Osteocyte (in vitro differentiated cells): Measurements from ENCODE around the gene SLC25A11. TPM values are rescaled to one million over a fixed set of nuclear protein-coding genes. Genes with fewer than 3 reads are reported as not detected.

ENCODE experiments used
- DNase-seq: peaks from one replicate; pipeline ENCODE4 v3.0.0; 2021; ENCODE audit warnings: mixed read lengths; ENCODE audit not compliant: unreplicated experiment; ENCODE audit errors: extremely low spot score
- H3K27ac Mint-ChIP-seq: one replicate; pipeline ENCODE4 v1.8.0; 2021; ENCODE audit warnings: mild to moderate bottlenecking, mixed read lengths; ENCODE audit not compliant: unreplicated experiment
- H3K27me3 Mint-ChIP-seq: one replicate; pipeline ENCODE4 v1.8.0; 2021; ENCODE audit warnings: mixed read lengths; ENCODE audit not compliant: unreplicated experiment
- H3K36me3 Mint-ChIP-seq: one replicate; pipeline ENCODE4 v1.8.0; 2021; ENCODE audit warnings: mixed read lengths; ENCODE audit not compliant: unreplicated experiment
- H3K4me1 Mint-ChIP-seq: one replicate; pipeline ENCODE4 v1.8.0; 2021; ENCODE audit warnings: mixed read lengths; ENCODE audit not compliant: unreplicated experiment
- H3K4me3 Mint-ChIP-seq: one replicate; pipeline ENCODE4 v1.8.0; 2021; ENCODE audit warnings: mild to moderate bottlenecking, moderate library complexity, mixed read lengths; ENCODE audit not compliant: unreplicated experiment
- H3K9me3 Mint-ChIP-seq: one replicate; pipeline ENCODE4 v1.8.0; 2021; ENCODE audit warnings: mixed read lengths; ENCODE audit not compliant: unreplicated experiment
- total RNA-seq: library from RNA; stranded (reverse); gene quantifications from 2 replicates; pipeline ENCODE4 v1.2.1, GENCODE V29; 2021
- TF ChIP-seq, protein P1 (sequence below): fragments of 200-600 bp; sonication (generic); IDR thresholded peaks from 2 replicates; pipeline ENCODE4 v1.5.0; 2021; ENCODE audit warnings: antibody characterized with exemption, mild to moderate bottlenecking, moderate library complexity

The SLC25A11 gene
- total RNA-seq, 1 donor from 2014 or later = 59.6 TPM

DNA sequence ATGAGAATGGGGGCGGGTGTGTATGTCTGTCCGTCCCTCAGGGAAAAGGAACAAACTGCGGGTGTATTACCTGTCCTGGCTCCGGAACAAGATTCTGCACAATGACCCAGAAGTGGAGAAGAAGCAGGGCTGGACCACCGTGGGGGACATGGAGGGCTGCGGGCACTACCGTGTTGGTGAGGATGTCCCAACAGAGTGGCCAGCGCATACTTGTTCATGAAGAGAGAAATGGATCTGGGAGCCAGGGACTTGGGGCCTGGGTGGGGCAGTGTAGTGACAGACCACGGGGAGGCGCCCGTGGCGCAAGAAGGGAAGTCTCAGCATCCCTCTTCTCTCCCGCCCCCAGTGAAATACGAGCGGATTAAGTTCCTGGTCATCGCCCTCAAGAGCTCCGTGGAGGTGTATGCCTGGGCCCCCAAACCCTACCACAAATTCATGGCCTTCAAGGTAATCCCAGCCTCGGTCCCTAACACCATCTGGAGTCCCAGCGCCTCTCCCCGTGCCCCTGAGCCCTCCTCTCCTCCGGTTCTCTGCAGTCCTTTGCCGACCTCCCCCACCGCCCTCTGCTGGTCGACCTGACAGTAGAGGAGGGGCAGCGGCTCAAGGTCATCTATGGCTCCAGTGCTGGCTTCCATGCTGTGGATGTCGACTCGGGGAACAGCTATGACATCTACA, 44.1 kb downstream of the SLC25A11 start:
- DNase-seq = no peak
- Mint-ChIP-seq H3K4me1 (no peaks in the 10 kb centered on the region), H3K9me3 (no peaks in the 10 kb centered on the region), H3K4me3 (no peak overlapping the region), H3K36me3 (peaks cover 19% of the 10 kb centered on the region), H3K27me3 (no peaks in the 10 kb centered on the region), H3K27ac (no peak overlapping the region)
- TF ChIP-seq, protein P1, sequence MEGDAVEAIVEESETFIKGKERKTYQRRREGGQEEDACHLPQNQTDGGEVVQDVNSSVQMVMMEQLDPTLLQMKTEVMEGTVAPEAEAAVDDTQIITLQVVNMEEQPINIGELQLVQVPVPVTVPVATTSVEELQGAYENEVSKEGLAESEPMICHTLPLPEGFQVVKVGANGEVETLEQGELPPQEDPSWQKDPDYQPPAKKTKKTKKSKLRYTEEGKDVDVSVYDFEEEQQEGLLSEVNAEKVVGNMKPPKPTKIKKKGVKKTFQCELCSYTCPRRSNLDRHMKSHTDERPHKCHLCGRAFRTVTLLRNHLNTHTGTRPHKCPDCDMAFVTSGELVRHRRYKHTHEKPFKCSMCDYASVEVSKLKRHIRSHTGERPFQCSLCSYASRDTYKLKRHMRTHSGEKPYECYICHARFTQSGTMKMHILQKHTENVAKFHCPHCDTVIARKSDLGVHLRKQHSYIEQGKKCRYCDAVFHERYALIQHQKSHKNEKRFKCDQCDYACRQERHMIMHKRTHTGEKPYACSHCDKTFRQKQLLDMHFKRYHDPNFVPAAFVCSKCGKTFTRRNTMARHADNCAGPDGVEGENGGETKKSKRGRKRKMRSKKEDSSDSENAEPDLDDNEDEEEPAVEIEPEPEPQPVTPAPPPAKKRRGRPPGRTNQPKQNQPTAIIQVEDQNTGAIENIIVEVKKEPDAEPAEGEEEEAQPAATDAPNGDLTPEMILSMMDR = no peak

DNA sequence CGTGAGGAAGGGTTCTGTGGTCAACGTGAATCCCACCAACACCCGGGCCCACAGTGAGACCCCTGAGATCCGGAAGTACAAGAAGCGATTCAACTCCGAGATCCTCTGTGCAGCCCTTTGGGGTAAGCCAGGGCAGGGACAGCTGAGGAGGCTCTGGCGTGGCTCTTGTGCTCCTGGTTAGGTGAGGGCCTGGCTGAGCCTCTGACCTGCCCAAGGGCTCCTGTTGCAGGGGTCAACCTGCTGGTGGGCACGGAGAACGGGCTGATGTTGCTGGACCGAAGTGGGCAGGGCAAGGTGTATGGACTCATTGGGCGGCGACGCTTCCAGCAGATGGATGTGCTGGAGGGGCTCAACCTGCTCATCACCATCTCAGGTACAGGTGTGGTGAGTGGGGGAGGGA, 44.7 kb downstream of the SLC25A11 start:
- Mint-ChIP-seq H3K36me3 (peaks cover 24% of the 10 kb centered on the region), H3K27me3 (no peaks in the 10 kb centered on the region), H3K4me1 (no peaks in the 10 kb centered on the region), H3K27ac (no peak overlapping the region), H3K9me3 (no peaks in the 10 kb centered on the region), H3K4me3 (no peak overlapping the region)
- TF ChIP-seq, protein P1 = no peak
- no peak for DNase-seq

DNA sequence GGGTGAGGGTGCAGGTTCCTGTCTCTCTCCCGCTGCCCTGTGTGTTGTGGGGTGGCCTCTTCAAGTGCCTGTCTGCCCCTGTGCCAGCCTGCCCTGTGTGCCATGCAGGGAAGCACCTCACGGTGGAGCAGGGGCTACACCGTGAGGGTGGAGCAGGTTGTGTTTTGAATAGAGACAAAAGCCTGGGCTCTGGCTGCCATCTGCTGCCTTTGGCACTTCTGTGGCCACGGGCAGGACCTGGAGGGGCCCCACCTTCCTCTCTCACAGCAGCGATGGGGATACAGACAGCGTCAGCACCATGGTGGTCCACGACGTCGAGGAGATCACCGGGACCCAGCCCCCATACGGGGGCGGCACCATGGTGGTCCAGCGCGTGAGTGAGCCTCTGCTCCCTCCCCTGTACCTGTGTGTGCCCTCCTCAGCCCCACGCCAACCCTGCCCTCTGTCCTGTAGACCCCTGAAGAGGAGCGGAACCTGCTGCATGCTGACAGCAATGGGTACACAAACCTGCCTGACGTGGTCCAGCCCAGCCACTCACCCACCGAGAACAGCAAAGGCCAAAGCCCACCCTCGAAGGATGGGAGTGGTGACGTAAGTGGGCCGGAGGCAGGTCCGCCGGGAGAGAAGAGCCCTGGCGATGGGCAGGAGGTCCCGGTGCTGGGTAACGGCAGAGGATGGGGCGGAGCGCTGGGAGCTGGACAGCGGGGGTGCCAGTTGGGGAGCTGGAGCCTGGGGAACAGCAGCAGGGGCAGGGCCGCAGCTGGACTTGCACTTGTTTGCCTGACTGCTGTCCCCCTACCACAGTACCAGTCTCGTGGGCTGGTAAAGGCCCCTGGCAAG, 45.9 kb downstream of the SLC25A11 start:
- Mint-ChIP-seq H3K4me1 (no peaks in the 10 kb centered on the region), H3K27ac (no peak overlapping the region), H3K9me3 (no peaks in the 10 kb centered on the region), H3K4me3 (no peak overlapping the region), H3K27me3 (no peaks in the 10 kb centered on the region), H3K36me3 (peaks cover 29% of the 10 kb centered on the region)
- no peak for DNase-seq
- TF ChIP-seq, protein P1 = no peak

DNA sequence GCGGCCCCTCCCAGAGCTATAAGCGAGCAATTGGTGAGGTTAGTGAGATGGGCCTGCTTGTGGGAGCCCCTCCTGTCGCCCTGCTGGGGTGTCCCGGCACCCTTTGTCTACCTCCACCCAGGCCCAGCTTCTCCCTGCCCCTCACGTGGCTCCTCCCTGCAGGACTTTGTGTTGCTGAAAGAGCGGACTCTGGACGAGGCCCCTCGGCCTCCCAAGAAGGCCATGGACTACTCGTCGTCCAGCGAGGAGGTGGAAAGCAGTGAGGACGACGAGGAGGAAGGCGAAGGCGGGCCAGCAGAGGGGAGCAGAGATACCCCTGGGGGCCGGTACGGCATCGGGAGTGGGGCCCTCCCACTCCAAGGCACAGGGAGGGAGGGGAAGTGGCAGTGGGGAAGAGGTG, 46.6 kb downstream of the SLC25A11 start:
- Mint-ChIP-seq H3K4me1 (no peaks in the 10 kb centered on the region), H3K4me3 (no peak overlapping the region), H3K9me3 (no peaks in the 10 kb centered on the region), H3K27me3 (no peaks in the 10 kb centered on the region), H3K27ac (no peak overlapping the region), H3K36me3 (peaks cover 30% of the 10 kb centered on the region)
- no peak for DNase-seq
- TF ChIP-seq, protein P1 = no peak

DNA sequence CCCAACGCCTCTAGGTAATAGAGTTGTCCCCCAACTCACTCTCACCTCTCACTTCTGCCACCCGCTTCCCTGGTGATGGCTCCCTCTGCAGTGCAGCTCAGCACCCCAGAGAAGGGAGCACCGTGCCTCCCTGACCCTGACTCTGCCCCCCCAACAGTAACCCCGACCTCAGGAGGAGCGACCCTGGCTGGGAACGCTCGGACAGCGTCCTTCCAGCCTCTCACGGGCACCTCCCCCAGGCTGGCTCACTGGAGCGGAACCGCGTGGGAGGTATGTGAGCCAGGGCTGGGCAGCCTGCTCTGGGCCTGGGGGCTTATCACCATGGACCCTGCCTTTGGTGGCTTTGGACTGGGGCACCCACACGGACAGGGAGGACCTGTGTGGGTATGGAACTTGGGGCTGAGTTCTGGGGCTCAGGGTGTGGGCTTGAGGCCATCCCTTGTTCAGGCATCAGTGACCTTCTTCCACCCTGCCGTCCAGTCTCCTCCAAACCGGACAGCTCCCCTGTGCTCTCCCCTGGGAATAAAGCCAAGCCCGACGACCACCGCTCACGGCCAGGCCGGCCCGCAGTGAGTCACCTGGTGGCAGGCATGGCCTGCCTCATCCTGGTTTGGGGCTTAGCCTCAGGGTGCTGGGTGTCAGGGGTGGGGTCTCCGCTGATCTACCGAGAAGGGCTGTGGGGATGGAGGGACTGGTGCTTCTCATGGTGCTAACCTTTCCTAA, 47.2 kb downstream of the SLC25A11 start:
- no peak overlapping the region for H3K27ac Mint-ChIP-seq

More for the DNA sequence above, 47.2 kb downstream of the SLC25A11 start:
- H3K36me3 Mint-ChIP-seq = peaks cover 30% of the 10 kb centered on the region
- no peak for DNase-seq
- no peaks in the 10 kb centered on the region for H3K4me1 Mint-ChIP-seq
- TF ChIP-seq, protein P1 = no peak
- no peaks in the 10 kb centered on the region for H3K9me3 Mint-ChIP-seq
- no peaks in the 10 kb centered on the region for H3K27me3 Mint-ChIP-seq
- no peak overlapping the region for H3K4me3 Mint-ChIP-seq
